GM12878 (cell line): ENCODE results near the gene SELENOS. TPM values are rescaled to one million over a fixed set of nuclear protein-coding genes. Genes with fewer than 3 reads are reported as not detected.

Experiments
- BACH1 ChIP-seq: fragments of 450-650 bp; IDR thresholded peaks from 2 replicates; pipeline ENCODE4 v1.6.1; 2017; ENCODE audit warnings: mild to moderate bottlenecking, borderline replicate concordance
- CBFB ChIP-seq: IDR thresholded peaks from 2 replicates; pipeline ENCODE4 v1.6.1; 2016; ENCODE audit warnings: antibody characterized with exemption, low read depth
- E2F8 ChIP-seq: fragments of 450-650 bp; IDR thresholded peaks from 2 replicates; pipeline ENCODE4 v1.6.1; 2018; ENCODE audit warnings: mild to moderate bottlenecking, low read depth, moderate library complexity; ENCODE audit not compliant: partially characterized antibody
- MEF2B ChIP-seq: fragments of 450-650 bp; IDR thresholded peaks from 2 replicates; pipeline ENCODE4 v1.6.1; 2018; ENCODE audit warnings: mild to moderate bottlenecking, moderate library complexity; ENCODE audit not compliant: partially characterized antibody, poor library complexity, severe bottlenecking
- NRF1 ChIP-seq: conservative IDR thresholded peaks from 2 replicates; pipeline ENCODE4 v1.6.1; 2011; ENCODE audit warnings: mild to moderate bottlenecking, low read depth, low read length, improper control_type of control experiment
- RCOR1 ChIP-seq: conservative IDR thresholded peaks from 2 replicates; pipeline ENCODE4 v1.6.1; 2012; ENCODE audit warnings: low read depth, low read length, improper control_type of control experiment
- ZBTB40 ChIP-seq: fragments of 450-650 bp; IDR thresholded peaks from 2 replicates; pipeline ENCODE4 v1.6.1; 2016; ENCODE audit warnings: mild to moderate bottlenecking, moderate library complexity, borderline replicate concordance
- ZNF274 ChIP-seq: IDR thresholded peaks from one replicate; pipeline ENCODE4 v1.8.0; 2011; ENCODE audit not compliant: insufficient read length, insufficient read depth
- polyA plus RNA-seq, 11 experiments: library from polyadenylated mRNA; depleted of rRNA in 4 of 11; unstranded in 6 of 11; stranded (reverse) in 5 of 11; fragments of >200 nt; fragmentation: Nextera tagmentation in 4 of 11; fragmentation: Illumina TruSeq in 1 of 11; extraction: Ambion mirVana in 4 of 11; extraction: Trizol in 1 of 11; gene quantifications; 1 replicate in 1 of 11; 2 replicates in 10 of 11; pipeline versions ENCODE4 v1.2.1 to v1.2.3, GENCODE V29; 2011 to 2016; ENCODE audit warnings: inconsistent platforms in 2 of 11, missing spikeins in 2 of 11, low read depth in 1 of 11
- total RNA-seq, 4 experiments: library from RNA; depleted of rRNA in 3 of 4; stranded (reverse); fragments of >200 nt in 3 of 4; fragmentation: Illumina TruSeq in 1 of 4; extraction: Trizol in 1 of 4; gene quantifications; 2 replicates each; pipeline versions ENCODE4 v1.2.1 to v1.2.3, GENCODE V29; 2013 to 2021
- TF ChIP-seq, protein P1 (sequence below): fragments of 450-650 bp; IDR thresholded peaks from 2 replicates; pipeline ENCODE4 v1.6.1; 2016; ENCODE audit warnings: mild to moderate bottlenecking
- TF ChIP-seq, protein P2 (sequence below): IDR thresholded peaks from 2 replicates; pipeline ENCODE4 v1.6.1; 2012; ENCODE audit warnings: improper control_type of control experiment, low read depth, low read length; ENCODE audit not compliant: insufficient replicate concordance
- TF ChIP-seq, protein P3 (sequence below): fragments of 450-650 bp; conservative IDR thresholded peaks from 2 replicates; pipeline ENCODE4 v1.6.1; 2017; ENCODE audit warnings: mild to moderate bottlenecking, moderate library complexity

Gene SELENOS
- total and polyA plus RNA-seq, 10 of the 15 experiments (the other 5 are each of a cell fraction or from before 2014, with no cell fraction given) = 25.8 to 90.1 (median 37.3) TPM

DNA sequence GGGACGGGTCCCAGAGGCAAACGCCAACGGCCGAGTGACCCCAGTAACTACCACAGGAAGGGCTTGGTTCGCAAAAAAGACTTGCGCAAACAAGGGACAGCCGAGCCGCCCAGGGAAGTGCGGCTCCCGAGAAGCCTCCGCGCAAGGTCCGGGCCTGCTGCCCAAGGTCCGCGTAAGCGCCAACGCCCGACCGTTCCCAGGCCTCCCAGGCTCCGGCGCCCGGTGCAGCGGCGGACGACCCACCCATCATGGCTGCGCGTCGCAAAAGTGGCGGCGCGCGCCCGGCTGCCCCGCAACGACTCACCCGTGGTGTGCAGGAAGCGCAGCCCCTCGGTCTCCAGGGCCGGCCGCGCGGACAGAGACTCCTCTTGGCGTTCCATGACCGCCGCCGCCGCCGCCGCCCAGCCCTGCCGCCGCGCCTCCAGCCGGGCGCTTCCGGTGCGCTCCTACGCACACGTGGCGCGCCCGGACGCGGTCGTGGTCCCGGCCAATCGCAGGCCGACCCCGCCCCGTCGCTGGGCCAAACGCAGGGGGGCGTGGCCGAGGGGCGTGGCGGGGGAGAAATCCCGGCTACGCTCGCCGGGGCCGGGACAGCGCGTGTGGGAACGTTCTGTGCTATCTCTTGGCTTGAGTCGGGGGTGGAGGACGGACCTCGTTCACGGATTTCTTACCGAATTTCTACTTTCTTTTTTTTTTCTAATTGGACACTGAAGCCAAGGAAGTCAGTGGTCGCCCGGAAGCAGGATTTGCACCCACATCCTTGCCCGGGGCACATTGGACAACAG is at the start of gene SELENOS (continued):
- no peak for TF ChIP-seq MEF2B
- peak; percentile 89 for TF ChIP-seq BACH1
- TF ChIP-seq ZBTB40 = no peak
- TF ChIP-seq ZNF274 = no peak
- no peak for TF ChIP-seq NRF1
- TF ChIP-seq, protein P1, sequence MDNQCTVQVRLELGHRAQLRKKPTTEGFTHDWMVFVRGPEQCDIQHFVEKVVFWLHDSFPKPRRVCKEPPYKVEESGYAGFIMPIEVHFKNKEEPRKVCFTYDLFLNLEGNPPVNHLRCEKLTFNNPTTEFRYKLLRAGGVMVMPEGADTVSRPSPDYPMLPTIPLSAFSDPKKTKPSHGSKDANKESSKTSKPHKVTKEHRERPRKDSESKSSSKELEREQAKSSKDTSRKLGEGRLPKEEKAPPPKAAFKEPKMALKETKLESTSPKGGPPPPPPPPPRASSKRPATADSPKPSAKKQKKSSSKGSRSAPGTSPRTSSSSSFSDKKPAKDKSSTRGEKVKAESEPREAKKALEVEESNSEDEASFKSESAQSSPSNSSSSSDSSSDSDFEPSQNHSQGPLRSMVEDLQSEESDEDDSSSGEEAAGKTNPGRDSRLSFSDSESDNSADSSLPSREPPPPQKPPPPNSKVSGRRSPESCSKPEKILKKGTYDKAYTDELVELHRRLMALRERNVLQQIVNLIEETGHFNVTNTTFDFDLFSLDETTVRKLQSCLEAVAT = no peak
- no peak for TF ChIP-seq E2F8
- TF ChIP-seq RCOR1 = no peak
- TF ChIP-seq, protein P2, sequence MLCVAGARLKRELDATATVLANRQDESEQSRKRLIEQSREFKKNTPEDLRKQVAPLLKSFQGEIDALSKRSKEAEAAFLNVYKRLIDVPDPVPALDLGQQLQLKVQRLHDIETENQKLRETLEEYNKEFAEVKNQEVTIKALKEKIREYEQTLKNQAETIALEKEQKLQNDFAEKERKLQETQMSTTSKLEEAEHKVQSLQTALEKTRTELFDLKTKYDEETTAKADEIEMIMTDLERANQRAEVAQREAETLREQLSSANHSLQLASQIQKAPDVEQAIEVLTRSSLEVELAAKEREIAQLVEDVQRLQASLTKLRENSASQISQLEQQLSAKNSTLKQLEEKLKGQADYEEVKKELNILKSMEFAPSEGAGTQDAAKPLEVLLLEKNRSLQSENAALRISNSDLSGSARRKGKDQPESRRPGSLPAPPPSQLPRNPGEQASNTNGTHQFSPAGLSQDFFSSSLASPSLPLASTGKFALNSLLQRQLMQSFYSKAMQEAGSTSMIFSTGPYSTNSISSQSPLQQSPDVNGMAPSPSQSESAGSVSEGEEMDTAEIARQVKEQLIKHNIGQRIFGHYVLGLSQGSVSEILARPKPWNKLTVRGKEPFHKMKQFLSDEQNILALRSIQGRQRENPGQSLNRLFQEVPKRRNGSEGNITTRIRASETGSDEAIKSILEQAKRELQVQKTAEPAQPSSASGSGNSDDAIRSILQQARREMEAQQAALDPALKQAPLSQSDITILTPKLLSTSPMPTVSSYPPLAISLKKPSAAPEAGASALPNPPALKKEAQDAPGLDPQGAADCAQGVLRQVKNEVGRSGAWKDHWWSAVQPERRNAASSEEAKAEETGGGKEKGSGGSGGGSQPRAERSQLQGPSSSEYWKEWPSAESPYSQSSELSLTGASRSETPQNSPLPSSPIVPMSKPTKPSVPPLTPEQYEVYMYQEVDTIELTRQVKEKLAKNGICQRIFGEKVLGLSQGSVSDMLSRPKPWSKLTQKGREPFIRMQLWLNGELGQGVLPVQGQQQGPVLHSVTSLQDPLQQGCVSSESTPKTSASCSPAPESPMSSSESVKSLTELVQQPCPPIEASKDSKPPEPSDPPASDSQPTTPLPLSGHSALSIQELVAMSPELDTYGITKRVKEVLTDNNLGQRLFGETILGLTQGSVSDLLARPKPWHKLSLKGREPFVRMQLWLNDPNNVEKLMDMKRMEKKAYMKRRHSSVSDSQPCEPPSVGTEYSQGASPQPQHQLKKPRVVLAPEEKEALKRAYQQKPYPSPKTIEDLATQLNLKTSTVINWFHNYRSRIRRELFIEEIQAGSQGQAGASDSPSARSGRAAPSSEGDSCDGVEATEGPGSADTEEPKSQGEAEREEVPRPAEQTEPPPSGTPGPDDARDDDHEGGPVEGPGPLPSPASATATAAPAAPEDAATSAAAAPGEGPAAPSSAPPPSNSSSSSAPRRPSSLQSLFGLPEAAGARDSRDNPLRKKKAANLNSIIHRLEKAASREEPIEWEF = no peak
- TF ChIP-seq, protein P3, sequence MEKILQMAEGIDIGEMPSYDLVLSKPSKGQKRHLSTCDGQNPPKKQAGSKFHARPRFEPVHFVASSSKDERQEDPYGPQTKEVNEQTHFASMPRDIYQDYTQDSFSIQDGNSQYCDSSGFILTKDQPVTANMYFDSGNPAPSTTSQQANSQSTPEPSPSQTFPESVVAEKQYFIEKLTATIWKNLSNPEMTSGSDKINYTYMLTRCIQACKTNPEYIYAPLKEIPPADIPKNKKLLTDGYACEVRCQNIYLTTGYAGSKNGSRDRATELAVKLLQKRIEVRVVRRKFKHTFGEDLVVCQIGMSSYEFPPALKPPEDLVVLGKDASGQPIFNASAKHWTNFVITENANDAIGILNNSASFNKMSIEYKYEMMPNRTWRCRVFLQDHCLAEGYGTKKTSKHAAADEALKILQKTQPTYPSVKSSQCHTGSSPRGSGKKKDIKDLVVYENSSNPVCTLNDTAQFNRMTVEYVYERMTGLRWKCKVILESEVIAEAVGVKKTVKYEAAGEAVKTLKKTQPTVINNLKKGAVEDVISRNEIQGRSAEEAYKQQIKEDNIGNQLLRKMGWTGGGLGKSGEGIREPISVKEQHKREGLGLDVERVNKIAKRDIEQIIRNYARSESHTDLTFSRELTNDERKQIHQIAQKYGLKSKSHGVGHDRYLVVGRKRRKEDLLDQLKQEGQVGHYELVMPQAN = peak; percentile 95
- TF ChIP-seq CBFB = no peak
